Stomach (tissue), 4 donors: ENCODE results near the gene CEP41.

Experiments
- CTCF ChIP-seq, 7 experiments: fragments of 450-650 bp in 4 of 7; fragments of 200-600 bp in 3 of 7; sonication (generic) in 3 of 7; IDR thresholded peaks; one replicate each; pipeline ENCODE4 v1.5.1; 2016 to 2019; ENCODE audit warnings: antibody characterized with exemption in 7 of 7, control low read depth in 2 of 7, mild to moderate bottlenecking in 1 of 7
- EP300 ChIP-seq: sonication (generic); formaldehyde crosslinking; IDR thresholded peaks from one replicate; pipeline ENCODE4 v1.6.1; 2017; ENCODE audit warnings: antibody characterized with exemption
- POLR2A ChIP-seq, 4 donors: fragments of 450-650 bp; IDR thresholded peaks; one replicate each; pipeline ENCODE4 v1.6.1; 2016; ENCODE audit warnings: antibody characterized with exemption in 4 of 4, control low read depth in 2 of 4, mild to moderate bottlenecking in 1 of 4, moderate library complexity in 1 of 4

- no peak for TF ChIP-seq POLR2A (IDR thresholded peaks at IDR 0.05)
- TF ChIP-seq CTCF (IDR thresholded peaks at IDR 0.05): no peak
- no peak for TF ChIP-seq EP300
Measured at GRCh38 chr7:130458257-130458656, 17.4 kb upstream of the CEP41 start.
